Activated CD8-positive, alpha-beta T cell treated with anti-CD3 and anti-CD28 coated beads for 36 hours (primary cell): ENCODE data around the gene ZC3H12A. TPM values are rescaled to one million over a fixed set of nuclear protein-coding genes. Genes with fewer than 3 reads are reported as not detected.

Source experiments
- ATAC-seq: fragments of 200-7000 bp; cut with Tn5 transposase; one replicate; pipeline ENCODE4 v1.10.0; 2021; ENCODE audit warnings: mild to moderate bottlenecking, moderate library complexity
- CTCF ChIA-PET: fragments of 350-600 bp; sonication (Branson Sonifier 250); formaldehyde crosslinking; loops from one replicate; lab custom pipeline; 2021; ENCODE audit warnings: antibody characterized with exemption; lab: Charles Lee
- POLR2A ChIA-PET: fragments of 350-600 bp; sonication (Branson Sonifier 250); formaldehyde crosslinking; loops from one replicate; lab custom pipeline; 2021; ENCODE audit warnings: antibody characterized with exemption; lab: Charles Lee
- DNase-seq: peaks from one replicate; pipeline ENCODE4 v3.0.0-alpha.2; 2020
- H3K27ac Mint-ChIP-seq: one replicate; pipeline ENCODE4 v1.8.0; 2021; ENCODE audit warnings: mild to moderate bottlenecking, mixed read lengths
- H3K27me3 Mint-ChIP-seq: one replicate; pipeline ENCODE4 v1.8.0; 2021; ENCODE audit warnings: mixed read lengths
- H3K36me3 Mint-ChIP-seq: one replicate; pipeline ENCODE4 v1.8.0; 2021; ENCODE audit warnings: low read depth, mixed read lengths
- H3K4me1 Mint-ChIP-seq: one replicate; pipeline ENCODE4 v1.8.0; 2021; ENCODE audit warnings: low read depth, mixed read lengths
- H3K4me3 Mint-ChIP-seq: one replicate; pipeline ENCODE4 v1.8.0; 2021; ENCODE audit warnings: mild to moderate bottlenecking, moderate library complexity, mixed read lengths
- H3K9me3 Mint-ChIP-seq: one replicate; pipeline ENCODE4 v1.8.0; 2021; ENCODE audit warnings: mixed read lengths
- intact Hi-C: fragments of 100-400 bp; cut with micrococcal nuclease; formaldehyde crosslinking; loops from one replicate; pipeline ENCODE4 v1.10.0; 2022
- total RNA-seq, 2 experiments: library from RNA; stranded (reverse); gene quantifications; one replicate each; pipeline ENCODE4 v1.2.3, GENCODE V29; 2021
- TF ChIP-seq, protein P1 (sequence below): fragments of 200-600 bp; IDR thresholded peaks from one replicate; pipeline ENCODE4 v1.8.0; 2022; ENCODE audit warnings: antibody characterized with exemption, mild to moderate bottlenecking

Gene ZC3H12A
- total RNA-seq, 2 experiments from 2014 or later: 20.4 to 20.5 TPM

DNA sequence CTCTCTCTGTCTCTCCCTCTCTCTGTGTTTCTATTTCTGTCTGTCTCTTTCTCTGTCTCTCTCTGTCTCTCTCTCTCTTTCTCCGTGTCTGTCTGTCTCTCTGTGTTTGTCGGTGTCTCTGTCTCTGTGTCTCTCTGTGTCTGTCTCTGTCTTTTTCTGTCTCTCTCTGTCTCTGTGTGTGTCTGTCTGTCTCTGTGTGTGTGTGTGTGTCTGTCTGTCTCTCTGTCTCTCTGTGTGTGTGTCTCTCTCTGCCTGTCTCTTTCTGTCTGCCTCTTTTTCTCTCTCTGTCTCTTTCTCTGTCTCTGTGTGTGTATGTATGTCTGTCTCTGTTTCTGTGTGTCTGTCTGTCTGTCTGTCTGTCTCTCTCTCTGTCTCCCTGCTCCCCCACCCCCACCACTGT is 31.7 kb upstream of the ZC3H12A start:
- intact Hi-C loops: no loop called here
- Mint-ChIP-seq H3K4me3 (no peak overlapping the region), H3K27ac (no peak overlapping the region), H3K9me3 (no peaks in the 10 kb centered on the region), H3K4me1 (no peaks in the 10 kb centered on the region), H3K36me3 (no peaks in the 10 kb centered on the region), H3K27me3 (peaks cover 13% of the 10 kb centered on the region)
- ChIA-PET CTCF (no interaction called here), POLR2A (no interaction called here)
- DNase-seq: no peak
- ATAC-seq: no peak
- TF ChIP-seq, protein P1, sequence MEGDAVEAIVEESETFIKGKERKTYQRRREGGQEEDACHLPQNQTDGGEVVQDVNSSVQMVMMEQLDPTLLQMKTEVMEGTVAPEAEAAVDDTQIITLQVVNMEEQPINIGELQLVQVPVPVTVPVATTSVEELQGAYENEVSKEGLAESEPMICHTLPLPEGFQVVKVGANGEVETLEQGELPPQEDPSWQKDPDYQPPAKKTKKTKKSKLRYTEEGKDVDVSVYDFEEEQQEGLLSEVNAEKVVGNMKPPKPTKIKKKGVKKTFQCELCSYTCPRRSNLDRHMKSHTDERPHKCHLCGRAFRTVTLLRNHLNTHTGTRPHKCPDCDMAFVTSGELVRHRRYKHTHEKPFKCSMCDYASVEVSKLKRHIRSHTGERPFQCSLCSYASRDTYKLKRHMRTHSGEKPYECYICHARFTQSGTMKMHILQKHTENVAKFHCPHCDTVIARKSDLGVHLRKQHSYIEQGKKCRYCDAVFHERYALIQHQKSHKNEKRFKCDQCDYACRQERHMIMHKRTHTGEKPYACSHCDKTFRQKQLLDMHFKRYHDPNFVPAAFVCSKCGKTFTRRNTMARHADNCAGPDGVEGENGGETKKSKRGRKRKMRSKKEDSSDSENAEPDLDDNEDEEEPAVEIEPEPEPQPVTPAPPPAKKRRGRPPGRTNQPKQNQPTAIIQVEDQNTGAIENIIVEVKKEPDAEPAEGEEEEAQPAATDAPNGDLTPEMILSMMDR: no peak

DNA sequence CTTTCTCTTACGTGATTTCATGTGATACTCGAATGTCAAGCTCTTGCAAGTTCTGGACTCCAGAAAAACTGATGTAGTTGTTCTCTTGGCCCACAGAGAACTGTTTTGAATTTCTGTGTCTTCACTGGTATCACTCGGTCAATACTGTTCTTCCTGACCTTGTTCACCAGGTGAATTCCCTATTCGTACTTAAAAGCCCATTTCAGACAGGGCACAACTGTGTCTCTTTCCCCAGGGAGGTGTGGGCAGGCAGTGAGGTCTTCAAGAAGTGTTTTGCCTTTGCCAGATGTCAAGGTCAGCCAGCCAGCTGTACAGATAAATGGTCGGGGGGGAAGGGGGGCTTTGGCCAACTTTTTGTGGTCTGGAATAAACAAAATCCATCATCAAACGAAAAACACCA is 27.5 kb upstream of the ZC3H12A start:
- H3K27ac Mint-ChIP-seq: no peak overlapping the region
- no peaks in the 10 kb centered on the region for H3K9me3 Mint-ChIP-seq
- DNase-seq: no peak
- ATAC-seq: no peak
- TF ChIP-seq, protein P1: no peak
- CTCF ChIA-PET: interaction anchor here (1.2 kb wide), 1 partner anchor 15 kb away, joined by 3 read pairs; no protein-coding TSS in a partner anchor
- H3K36me3 Mint-ChIP-seq: no peaks in the 10 kb centered on the region
- POLR2A ChIA-PET: interaction anchor here (0.8 kb wide), 1 partner anchor 32 kb away, joined by 3 read pairs; no protein-coding TSS in a partner anchor
- no peak overlapping the region for H3K4me3 Mint-ChIP-seq
- peaks cover 9% of the 10 kb centered on the region for H3K4me1 Mint-ChIP-seq
- intact Hi-C loops: no loop called here
- H3K27me3 Mint-ChIP-seq: peaks cover 2% of the 10 kb centered on the region

DNA sequence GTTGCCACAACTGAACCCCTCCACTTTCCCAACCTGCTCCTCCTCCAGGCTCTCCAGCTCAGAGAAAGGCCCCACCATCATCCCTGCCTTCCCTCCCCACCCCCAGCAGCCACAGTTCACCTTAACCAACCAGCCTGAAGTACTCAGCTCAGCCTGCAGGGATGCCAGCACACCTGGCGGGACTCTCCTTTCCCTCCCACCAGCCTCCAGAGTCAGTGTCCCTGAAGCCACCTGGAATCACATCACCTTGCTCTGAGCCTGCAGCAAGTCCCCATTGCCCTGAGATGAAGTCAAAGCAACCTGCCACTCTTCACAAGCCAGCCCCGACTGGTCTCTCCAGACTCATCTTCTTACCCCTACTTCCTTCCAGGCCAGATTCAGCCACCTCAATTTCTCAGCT is 26.2 kb upstream of the ZC3H12A start:
- DNase-seq (no peak), ATAC-seq (no peak)
- intact Hi-C loops: no loop called here
- TF ChIP-seq, protein P1: no peak
- Mint-ChIP-seq H3K9me3 (no peaks in the 10 kb centered on the region), H3K36me3 (no peaks in the 10 kb centered on the region), H3K4me3 (no peak overlapping the region), H3K4me1 (peaks cover 9% of the 10 kb centered on the region), H3K27me3 (peaks cover 2% of the 10 kb centered on the region), H3K27ac (no peak overlapping the region)
- CTCF ChIA-PET: interaction anchor here (1.2 to 21.0 kb wide), 2 partner anchors 45 to 155 kb away, joined by 3 to 380 read pairs; no protein-coding TSS in a partner anchor
- POLR2A ChIA-PET: no interaction called here

DNA sequence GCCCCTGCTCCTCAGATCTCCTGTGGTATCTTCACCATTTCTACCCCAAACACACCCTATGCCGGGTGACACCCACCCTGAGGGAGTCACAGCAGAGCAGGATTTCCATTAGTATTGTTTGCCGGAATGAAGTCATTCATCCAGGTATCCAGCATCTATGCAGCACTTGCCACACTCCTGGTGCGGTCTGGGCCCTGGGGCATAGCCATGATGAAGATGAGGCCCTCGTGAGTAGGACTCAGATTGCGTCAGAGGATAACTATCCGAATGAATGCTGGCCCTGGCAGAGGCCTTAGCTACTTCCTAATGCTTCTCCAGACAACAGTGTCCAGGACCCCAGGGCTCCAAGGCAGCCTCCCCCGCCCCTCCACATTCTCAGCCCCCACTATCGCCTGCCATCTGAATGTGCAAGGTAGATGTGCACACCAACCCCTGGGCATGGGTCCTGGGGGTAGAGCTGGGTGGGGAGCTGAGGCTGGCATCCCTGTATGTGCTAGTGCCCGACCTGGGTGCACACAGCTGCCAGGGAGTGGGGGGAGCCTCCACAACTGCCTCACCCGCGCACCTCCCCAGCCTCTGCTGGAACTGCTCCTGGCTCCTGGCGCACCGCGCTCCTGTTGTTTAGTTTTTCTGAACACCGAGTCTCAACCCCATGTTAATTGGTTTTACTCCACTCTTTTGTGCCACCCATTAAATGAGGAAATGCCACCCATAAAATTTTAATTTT is 25.5 kb upstream of the ZC3H12A start:
- no peak overlapping the region for H3K27ac Mint-ChIP-seq

More for the DNA sequence above, 25.5 kb upstream of the ZC3H12A start:
- TF ChIP-seq, protein P1: no peak
- intact Hi-C loops: no loop called here
- H3K27me3 Mint-ChIP-seq: peaks cover 2% of the 10 kb centered on the region
- ATAC-seq (no peak), DNase-seq (no peak)
- peaks cover 9% of the 10 kb centered on the region for H3K4me1 Mint-ChIP-seq
- no peaks in the 10 kb centered on the region for H3K36me3 Mint-ChIP-seq
- POLR2A ChIA-PET: interaction anchor here (1.1 to 1.6 kb wide), 2 partner anchors 25 to 239 kb away, joined by 3 to 4 read pairs; partner anchors contain the start of gene ZC3H12A
- H3K4me3 Mint-ChIP-seq: no peak overlapping the region
- CTCF ChIA-PET: interaction anchor here (1.2 to 21.0 kb wide), 3 partner anchors 15 to 154 kb away, joined by 3 to 380 read pairs (median 18); no protein-coding TSS in a partner anchor
- no peaks in the 10 kb centered on the region for H3K9me3 Mint-ChIP-seq
